ENCODE measurements around the gene NOTCH4.

DNA sequence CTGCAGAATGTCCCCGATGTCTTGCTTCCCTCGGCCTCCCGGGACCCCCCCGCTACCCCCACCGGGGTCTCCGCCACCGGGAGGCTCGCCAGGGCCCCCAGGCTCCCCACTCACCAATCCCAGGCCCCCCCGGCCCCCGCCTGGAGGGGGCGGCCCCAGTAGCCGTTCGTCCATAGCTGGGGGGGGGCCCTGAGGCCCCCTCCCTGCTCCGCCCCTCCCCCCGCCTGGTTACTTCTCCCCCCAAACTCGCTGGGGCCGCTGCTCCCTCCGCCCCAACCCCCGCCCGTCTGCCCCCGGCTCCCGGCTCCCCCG, 34.2 kb downstream of the NOTCH4 start:
- TF ChIP-seq, protein P1, sequence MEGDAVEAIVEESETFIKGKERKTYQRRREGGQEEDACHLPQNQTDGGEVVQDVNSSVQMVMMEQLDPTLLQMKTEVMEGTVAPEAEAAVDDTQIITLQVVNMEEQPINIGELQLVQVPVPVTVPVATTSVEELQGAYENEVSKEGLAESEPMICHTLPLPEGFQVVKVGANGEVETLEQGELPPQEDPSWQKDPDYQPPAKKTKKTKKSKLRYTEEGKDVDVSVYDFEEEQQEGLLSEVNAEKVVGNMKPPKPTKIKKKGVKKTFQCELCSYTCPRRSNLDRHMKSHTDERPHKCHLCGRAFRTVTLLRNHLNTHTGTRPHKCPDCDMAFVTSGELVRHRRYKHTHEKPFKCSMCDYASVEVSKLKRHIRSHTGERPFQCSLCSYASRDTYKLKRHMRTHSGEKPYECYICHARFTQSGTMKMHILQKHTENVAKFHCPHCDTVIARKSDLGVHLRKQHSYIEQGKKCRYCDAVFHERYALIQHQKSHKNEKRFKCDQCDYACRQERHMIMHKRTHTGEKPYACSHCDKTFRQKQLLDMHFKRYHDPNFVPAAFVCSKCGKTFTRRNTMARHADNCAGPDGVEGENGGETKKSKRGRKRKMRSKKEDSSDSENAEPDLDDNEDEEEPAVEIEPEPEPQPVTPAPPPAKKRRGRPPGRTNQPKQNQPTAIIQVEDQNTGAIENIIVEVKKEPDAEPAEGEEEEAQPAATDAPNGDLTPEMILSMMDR (conservative IDR thresholded peaks at IDR 0.05 in 1 of 2, IDR thresholded peaks at IDR 0.05 in 1 of 2; ENCODE audit: low read depth in 1 of 2, low read length in 2 of 2) = no peak
- TF ChIP-seq EZH2 (IDR thresholded peaks at IDR 0.05; ENCODE audit: low read length, missing control alignments) = no peak
